ENCODE results near the gene PHACTR1. TPM values are rescaled to one million over a fixed set of nuclear protein-coding genes. Genes with fewer than 3 reads are reported as not detected.
"Not testable (repeated sequence)": the region's sequence is repeated elsewhere in the genome, so short reads cannot be mapped to it uniquely, and the experiment has no call there.

PHACTR1 gene
- polyA plus RNA-seq, 2 of the 4 experiments (the other 2 are of a cell fraction) = not detected

DNA sequence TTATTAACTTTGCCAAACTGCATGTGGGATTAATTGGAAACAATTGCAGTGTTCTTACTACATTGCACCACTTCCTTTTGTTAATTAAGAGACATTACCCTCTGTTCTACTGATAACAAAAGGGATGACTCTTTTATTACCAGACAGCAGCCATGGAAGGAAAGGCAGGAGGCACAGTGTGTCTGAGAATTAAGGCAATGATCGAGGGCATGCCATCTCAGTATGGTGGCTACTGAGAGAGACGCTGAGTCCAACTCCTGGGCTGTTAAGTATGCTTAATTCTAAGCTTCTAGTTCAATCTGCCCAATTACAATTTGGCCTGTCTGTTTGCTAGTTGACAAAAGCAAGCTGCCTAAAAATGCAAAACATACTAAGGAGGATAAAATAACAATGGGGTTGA is 227.4 kb downstream of the PHACTR1 start:
- no peaks in the 10 kb centered on the region for H3K4me1 ChIP-seq
- ATAC-seq = no peak
- POLR2A ChIA-PET = no interaction called here
- TF ChIP-seq CBX2 (IDR thresholded peaks at IDR 0.05; ENCODE audit: borderline replicate concordance, low read depth) = no peak
- no peak for TF ChIP-seq HOXA7 (CRISPR knock-in tag; IDR thresholded peaks at IDR 0.05)
- no peak for TF ChIP-seq MAFK (IDR thresholded peaks at IDR 0.05; ENCODE audit: partially characterized antibody)
- TF ChIP-seq, protein P1, sequence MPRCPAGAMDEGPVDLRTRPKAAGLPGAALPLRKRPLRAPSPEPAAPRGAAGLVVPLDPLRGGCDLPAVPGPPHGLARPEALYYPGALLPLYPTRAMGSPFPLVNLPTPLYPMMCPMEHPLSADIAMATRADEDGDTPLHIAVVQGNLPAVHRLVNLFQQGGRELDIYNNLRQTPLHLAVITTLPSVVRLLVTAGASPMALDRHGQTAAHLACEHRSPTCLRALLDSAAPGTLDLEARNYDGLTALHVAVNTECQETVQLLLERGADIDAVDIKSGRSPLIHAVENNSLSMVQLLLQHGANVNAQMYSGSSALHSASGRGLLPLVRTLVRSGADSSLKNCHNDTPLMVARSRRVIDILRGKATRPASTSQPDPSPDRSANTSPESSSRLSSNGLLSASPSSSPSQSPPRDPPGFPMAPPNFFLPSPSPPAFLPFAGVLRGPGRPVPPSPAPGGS (IDR thresholded peaks at IDR 0.05) = no peak
- TF ChIP-seq EP300 (IDR thresholded peaks at IDR 0.05) = no peak
- TF ChIP-seq, protein P2, sequence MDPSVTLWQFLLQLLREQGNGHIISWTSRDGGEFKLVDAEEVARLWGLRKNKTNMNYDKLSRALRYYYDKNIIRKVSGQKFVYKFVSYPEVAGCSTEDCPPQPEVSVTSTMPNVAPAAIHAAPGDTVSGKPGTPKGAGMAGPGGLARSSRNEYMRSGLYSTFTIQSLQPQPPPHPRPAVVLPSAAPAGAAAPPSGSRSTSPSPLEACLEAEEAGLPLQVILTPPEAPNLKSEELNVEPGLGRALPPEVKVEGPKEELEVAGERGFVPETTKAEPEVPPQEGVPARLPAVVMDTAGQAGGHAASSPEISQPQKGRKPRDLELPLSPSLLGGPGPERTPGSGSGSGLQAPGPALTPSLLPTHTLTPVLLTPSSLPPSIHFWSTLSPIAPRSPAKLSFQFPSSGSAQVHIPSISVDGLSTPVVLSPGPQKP (IDR thresholded peaks at IDR 0.05; ENCODE audit: low read depth, low read length) = no peak
- no peak for TF ChIP-seq PBX3 (IDR thresholded peaks at IDR 0.05)
- TF ChIP-seq POLR2AphosphoS2 (conservative IDR thresholded peaks at IDR 0.05; ENCODE audit: low read length) = no peak
- no peak for TF ChIP-seq SMC3 (IDR thresholded peaks at IDR 0.05)
- TF ChIP-seq, protein P3, sequence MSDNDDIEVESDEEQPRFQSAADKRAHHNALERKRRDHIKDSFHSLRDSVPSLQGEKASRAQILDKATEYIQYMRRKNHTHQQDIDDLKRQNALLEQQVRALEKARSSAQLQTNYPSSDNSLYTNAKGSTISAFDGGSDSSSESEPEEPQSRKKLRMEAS (IDR thresholded peaks at IDR 0.05) = no peak
- no peak for TF ChIP-seq CEBPB (IDR thresholded peaks at IDR 0.05)
- TF ChIP-seq HES2 (IDR thresholded peaks at IDR 0.05) = no peak
- TF ChIP-seq NFE2L2 (conservative IDR thresholded peaks at IDR 0.05; ENCODE audit: low read length) = no peak
- no peak for TF ChIP-seq HEYL (CRISPR knock-in tag; IDR thresholded peaks at IDR 0.05)
- TF ChIP-seq RNF2 (IDR thresholded peaks at IDR 0.05; ENCODE audit: borderline replicate concordance, low read depth) = no peak
- no peak for TF ChIP-seq KDM1A (IDR thresholded peaks at IDR 0.05; ENCODE audit: low read depth)
- no peak for FAIRE-seq
- no peaks in the 10 kb centered on the region for H3K9me3 ChIP-seq
- no peak for DNase-seq (ENCODE audit: low read depth in 1 of 2, low spot score in 1 of 2)
- WGBS (ENCODE audit: missing lambda C conversion rate) = 0% methylated on average over 2 of the region's 2 CpGs
- no peak overlapping the region for H3K4me3 ChIP-seq
- no peak overlapping the region for H3K4me2 ChIP-seq
- H3K27ac ChIP-seq = no peak overlapping the region
- CTCF ChIA-PET = no interaction called here

- H3K4me2 ChIP-seq; H3K4me3 ChIP-seq; ATAC-seq; FAIRE-seq; POLR2A ChIA-PET; H3K4me1 ChIP-seq; H3K9me3 ChIP-seq; H3K27ac ChIP-seq; DNase-seq (ENCODE audit: low read depth in 1 of 2, low spot score in 1 of 2); CTCF ChIA-PET: not testable (repeated sequence)
- 64% methylated on average over 12 of the region's 16 CpGs for WGBS (ENCODE audit: missing lambda C conversion rate)
- TF ChIP-seq ZC3H11A (IDR thresholded peaks at IDR 0.05) = peak; percentile 60
These were observed 228.0 kb downstream of the PHACTR1 start for GRCh38 chr6:12944528-12944927.

DNA sequence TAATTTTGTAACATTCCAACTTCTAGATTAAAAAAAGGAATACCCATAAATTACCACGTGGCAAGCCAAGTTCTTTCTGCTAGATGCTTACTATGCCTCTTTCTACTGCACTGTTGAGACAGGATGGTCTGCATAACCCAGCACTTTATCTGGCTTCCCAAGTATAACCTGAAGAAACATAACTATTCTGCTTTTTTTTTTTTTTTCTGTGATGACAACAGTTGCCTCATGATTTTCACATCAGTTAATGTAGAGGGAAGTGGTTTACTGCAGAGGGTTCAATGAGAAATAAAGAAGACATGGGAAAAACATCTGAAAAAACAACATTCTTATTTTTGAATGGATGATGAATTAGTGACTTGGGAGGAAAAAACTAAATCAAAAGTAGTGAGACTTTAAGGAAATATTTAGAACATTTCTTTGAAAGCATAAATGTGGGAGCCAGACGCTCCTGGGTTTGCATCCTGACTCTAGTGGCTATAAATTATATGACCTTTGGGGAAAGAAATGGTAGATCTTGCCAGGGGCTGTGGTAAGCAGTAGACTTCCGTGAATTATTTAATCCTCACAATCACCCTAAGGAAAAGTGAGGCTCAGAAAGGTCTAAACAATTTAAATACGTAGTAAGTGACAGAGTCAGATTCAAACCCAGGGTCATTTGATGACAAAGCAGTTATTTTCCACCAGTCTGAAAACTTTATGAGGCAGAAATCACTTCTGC is 230.7 kb downstream of the PHACTR1 start:
- no peaks in the 10 kb centered on the region for H3K4me1 ChIP-seq
- no peak for ATAC-seq
- 9% methylated on average over 4 of the region's 4 CpGs for WGBS (ENCODE audit: missing lambda C conversion rate)
- H3K4me3 ChIP-seq = no peak overlapping the region
- no peaks in the 10 kb centered on the region for H3K9me3 ChIP-seq
- no peak overlapping the region for H3K27ac ChIP-seq
- TF ChIP-seq TFCP2L1 (CRISPR knock-in tag; IDR thresholded peaks at IDR 0.05) = no peak
- TF ChIP-seq PBX3 (IDR thresholded peaks at IDR 0.05) = no peak
- TF ChIP-seq ESRRA (IDR thresholded peaks at IDR 0.05; ENCODE audit: borderline replicate concordance, low read length) = no peak
- TF ChIP-seq ZC3H11A (IDR thresholded peaks at IDR 0.05) = no peak
- TF ChIP-seq HES2 (IDR thresholded peaks at IDR 0.05) = no peak
- TF ChIP-seq HEYL (CRISPR knock-in tag; IDR thresholded peaks at IDR 0.05) = no peak
- no peak for TF ChIP-seq ZNF302 (CRISPR knock-in tag; IDR thresholded peaks at IDR 0.05)
- TF ChIP-seq ZFP36 (IDR thresholded peaks at IDR 0.05; ENCODE audit: borderline replicate concordance, partially characterized antibody) = no peak
- no peak for TF ChIP-seq POLR2AphosphoS2 (conservative IDR thresholded peaks at IDR 0.05; ENCODE audit: low read length)
- TF ChIP-seq FOXS1 (CRISPR knock-in tag; IDR thresholded peaks at IDR 0.05) = no peak
- TF ChIP-seq POLR2A (IDR thresholded peaks at IDR 0.05; ENCODE audit: low read length) = no peak
- TF ChIP-seq HOXB5 (CRISPR knock-in tag; IDR thresholded peaks at IDR 0.05) = no peak
- TF ChIP-seq HOXA7 (CRISPR knock-in tag; IDR thresholded peaks at IDR 0.05) = no peak
- H3K4me2 ChIP-seq = no peak overlapping the region
- no peak for DNase-seq (ENCODE audit: low read depth in 1 of 2, low spot score in 1 of 2)
- FAIRE-seq = no peak
- POLR2A ChIA-PET = no interaction called here
- CTCF ChIA-PET = no interaction called here

Data from A549 (cell line).